Activated CD4-positive, alpha-beta T cell treated with anti-CD3 and anti-CD28 coated beads, Interleukin-2, amount 50 U/mL, for 48 hours (primary cell): Measurements from ENCODE around the gene TRIM41.
"Not testable (repeated sequence)": the region's sequence is repeated elsewhere in the genome, so short reads cannot be mapped to it uniquely, and the experiment has no call there.

Experiments
- DNase-seq, 2 experiments: peaks; one replicate each; pipeline ENCODE4 v3.0.0-alpha.2; 2020

TRIM41 gene

DNA sequence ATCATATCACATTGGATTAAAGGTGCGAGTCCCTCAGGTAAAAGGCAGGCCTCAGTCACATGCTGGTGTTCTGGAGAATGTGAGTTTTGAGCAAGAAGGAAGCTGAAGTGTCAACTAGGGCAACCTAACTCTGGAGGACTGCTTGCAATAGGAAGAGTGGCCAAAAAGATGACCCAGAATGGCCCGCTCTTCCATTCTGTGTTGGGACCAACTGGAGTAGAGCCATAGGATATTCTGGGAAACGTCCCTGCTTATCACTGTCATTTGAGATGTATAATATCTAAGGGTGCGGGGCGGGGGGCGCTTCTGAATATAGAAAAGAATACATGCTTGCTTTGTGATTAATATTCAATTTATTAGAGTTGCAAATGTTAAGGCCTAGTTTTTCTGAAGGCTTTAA, 11.0 kb upstream of the TRIM41 start:
- no peak for DNase-seq

DNA sequence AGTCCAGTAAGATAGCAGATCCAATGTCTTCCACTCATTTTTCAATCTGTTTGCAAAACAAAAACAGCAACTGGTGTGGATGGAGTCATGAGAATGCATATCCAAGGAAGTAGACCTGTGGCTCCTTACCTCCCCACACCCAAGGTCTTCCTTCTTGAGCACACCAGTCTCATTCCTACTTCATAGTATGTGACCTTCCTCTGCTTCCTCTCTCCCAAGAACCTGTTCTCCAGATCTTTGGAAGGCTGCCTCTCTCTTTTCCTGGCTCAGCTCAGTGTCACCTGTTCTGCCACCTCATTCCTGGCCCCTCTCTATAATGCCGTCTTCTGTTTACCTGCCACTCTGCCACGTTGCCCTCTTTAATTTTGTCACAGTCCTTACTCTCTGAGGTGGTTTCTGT, 10.1 kb upstream of the TRIM41 start:
- no peak for DNase-seq

GRCh38 chr5:181214249-181214648, 8.8 kb upstream of the TRIM41 start:
- DNase-seq: not testable (repeated sequence)

GRCh38 chr5:181215997-181216989, 6.8 kb upstream of the TRIM41 start:
- peak in 1 of 2 experiments; percentile 51 for DNase-seq

GRCh38 chr5:181217111-181217802, 5.8 kb upstream of the TRIM41 start:
- peak; percentile 73 to 78 for DNase-seq

GRCh38 chr5:181217803-181218062, 5.3 kb upstream of the TRIM41 start:
- DNase-seq: peak; percentile 37 to 49

DNA sequence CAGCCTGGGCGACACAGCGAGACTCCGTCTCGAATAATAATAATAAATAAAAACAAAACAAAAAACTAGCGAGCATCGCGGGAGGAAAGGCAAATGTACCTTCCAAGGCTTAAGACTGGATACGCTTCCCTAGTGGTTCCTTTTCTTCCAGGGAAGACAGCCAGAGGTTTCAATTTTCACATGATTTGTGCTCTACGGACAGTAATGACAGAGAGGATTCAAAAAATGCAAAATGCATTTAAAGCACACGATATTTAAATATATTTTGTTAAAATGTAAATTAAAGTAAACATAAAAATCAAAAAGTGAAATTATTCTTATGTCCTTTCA, 4.3 kb upstream of the TRIM41 start:
- DNase-seq: no peak

GRCh38 chr5:181219262-181220177, 3.6 kb upstream of the TRIM41 start:
- DNase-seq: no peak

DNA sequence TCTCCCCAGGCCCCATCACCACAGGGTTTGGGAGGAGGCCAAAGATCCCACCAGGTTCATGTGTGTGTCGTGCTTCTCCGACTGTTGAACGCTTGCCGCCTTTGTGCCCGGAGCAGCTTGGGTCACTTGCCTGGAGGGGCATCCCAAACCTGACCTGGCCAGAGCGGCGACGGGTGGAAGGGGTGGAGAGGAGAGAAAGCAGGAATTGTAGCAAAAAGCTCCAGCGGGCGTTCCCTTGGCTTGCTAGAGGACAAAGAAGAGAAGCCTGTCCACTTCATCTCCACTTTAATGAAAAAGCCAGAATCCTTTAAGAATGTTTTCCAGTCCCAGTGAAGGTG, 2.9 kb upstream of the TRIM41 start:
- DNase-seq: no peak

DNA sequence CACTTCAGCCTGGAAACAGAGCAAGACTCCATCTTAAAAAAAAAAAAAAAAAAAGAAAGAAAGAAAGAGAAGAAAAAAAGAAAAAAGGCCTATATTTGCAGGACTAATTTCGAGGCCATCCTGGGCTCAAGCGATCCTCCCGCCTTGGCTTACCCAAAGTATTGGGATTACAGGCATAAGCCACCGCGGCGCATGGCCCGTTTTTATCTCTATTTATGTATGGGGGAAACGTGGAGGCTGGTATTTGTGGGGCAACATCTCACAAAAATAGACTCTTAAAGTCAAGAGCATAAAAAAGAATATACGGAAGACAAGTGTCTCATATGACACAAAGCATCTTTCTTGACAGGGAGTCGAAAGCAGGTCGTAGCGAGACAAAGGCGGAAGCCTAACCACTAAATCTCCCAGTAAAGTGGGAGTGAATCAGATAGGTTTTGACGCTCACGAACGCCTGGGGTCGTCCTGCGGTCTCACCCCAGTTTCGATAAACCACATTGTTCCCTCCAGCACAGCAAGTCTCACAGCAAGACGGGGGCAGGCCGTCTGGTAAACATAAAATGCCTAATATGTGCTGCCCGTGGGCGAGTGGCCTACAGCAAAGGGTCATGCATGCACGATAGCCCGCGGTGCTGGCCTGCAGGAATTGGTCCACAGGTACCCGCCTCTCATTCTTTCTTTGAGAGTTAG, 1.8 kb upstream of the TRIM41 start:
- DNase-seq: no peak

DNA sequence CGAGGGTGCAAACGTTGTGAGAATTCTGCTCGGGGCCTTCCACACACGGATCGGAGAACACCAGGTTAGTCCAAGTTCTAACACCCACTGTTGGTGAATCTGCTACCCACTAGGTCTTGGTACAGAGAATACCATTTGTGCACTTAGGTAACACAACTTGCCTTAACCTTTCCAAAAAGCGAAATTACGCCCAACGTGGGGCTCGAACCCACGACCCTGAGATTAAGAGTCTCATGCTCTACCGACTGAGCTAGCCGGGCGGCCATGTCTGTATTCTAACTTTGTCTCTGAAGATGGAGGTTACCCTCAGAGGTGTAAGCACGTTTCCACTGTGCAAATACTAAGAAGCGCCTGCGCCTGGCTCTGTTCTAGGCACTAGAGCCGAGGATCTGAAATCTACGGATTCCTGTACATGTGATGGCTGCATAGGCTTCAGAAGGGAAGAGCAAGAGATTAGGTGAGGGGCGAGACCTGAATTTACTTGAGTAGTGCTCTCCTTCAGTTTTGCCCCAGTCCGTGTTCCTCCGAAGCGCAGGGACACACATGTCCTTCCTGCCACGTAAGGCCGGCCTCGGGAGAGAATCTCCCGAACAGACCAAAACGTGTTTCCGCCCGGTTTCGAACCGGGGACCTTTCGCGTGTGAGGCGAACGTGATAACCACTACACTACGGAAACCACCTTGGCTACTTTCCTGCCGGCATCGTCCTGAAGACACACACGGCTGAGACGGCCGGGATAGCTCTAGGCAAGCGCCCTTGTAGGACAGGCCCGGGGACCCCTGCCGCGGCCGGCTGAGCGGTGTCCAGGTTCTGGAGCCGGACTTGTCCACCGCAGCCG, 1.1 kb upstream of the TRIM41 start:
- peak; percentile 98 for DNase-seq

DNA sequence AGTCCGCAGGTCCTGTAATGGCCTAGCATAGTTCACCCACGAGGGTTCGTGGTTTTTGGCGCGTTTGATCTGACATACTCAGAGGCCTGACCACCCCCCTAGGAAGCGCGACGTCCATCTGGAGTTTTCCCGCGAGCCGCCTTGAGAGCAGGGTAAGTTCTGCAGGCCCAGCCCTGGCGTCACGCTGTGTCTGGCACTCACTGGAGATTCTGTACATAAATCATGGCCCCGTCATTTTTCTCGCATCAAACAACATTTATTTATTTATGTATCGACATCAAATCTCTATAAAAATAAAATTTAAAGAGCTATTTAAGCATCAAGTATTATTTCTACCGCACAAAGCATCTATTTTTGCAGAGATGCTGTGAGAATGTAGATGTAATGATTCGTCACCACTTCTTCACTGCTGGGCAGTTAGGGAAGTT, 437 bp upstream of the TRIM41 start:
- no peak for DNase-seq

DNA sequence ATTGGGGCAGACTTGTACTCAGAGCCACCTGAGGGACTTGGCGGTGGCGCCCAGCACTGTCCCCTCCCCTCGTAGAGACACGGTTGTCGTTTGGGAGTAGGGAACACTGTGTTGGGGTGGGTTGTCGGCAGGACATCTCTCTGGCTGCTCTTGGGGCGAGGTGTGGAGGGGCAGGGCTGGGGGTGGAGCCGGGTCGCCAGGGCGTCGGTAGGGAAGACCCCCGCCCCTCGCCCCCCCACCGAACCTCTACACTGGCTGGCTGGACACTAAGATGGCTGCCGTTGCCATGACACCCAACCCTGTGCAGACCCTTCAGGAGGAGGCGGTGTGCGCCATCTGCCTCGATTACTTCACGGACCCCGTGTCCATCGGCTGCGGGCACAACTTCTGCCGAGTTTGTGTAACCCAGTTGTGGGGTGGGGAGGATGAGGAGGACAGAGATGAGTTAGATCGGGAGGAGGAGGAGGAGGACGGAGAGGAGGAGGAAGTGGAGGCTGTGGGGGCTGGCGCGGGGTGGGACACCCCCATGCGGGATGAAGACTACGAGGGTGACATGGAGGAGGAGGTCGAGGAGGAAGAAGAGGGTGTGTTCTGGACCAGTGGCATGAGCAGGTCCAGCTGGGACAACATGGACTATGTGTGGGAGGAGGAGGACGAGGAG, 778 bp downstream of the TRIM41 start:
- DNase-seq: peak in 1 of 2 experiments; percentile 65

DNA sequence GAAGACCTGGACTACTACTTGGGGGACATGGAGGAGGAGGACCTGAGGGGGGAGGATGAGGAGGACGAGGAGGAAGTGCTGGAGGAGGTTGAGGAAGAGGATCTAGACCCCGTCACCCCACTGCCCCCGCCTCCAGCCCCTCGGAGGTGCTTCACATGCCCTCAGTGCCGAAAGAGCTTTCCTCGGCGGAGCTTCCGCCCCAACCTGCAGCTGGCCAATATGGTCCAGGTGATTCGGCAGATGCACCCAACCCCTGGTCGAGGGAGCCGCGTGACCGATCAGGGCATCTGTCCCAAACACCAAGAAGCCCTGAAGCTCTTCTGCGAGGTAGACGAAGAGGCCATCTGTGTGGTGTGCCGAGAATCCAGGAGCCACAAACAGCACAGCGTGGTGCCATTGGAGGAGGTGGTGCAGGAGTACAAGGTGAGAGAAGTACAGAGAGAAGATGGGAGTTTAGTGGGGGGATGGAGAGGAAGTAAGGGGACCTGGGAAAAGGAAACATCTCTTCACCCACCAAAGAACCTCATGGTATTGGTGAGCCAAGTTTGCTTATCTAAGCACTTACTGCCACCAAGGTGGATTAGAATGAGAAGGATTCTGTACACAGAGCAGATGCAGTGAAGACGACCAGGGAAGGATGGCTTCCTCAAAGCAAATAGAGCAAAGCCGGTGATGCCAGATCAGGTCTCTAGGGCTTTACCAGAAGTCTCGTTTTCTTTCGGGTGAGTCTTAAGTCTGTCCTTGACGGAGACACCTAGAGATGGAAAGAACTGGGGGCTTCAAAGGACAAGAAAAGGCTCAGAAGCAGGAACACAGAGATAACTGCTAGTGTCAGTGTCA, 1.5 kb downstream of the TRIM41 start:
- no peak for DNase-seq

- DNase-seq: no peak
These were observed 6.9 kb downstream of the TRIM41 start for GRCh38 chr5:181229996-181230395.

DNA sequence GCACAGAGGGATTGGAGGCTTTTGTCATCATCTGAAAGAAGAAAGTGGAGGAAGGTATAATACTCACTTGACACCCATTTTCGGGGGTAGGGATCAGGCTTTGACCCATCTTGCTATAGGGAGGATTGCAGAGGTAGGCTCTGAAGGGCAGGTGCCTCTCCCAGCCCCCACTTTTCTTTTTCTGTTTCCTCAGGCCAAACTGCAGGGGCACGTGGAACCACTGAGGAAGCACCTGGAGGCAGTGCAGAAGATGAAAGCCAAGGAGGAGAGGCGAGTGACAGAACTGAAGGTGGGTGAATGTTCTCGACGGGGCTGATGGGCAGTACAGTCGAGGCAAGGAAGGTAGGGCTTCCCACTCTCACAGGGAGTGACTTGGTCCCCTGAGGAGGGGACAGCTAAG, 7.5 kb downstream of the TRIM41 start:
- DNase-seq: no peak

GRCh38 chr5:181231432-181231831, 8.4 kb downstream of the TRIM41 start:
- peak in 1 of 2 experiments; percentile 3 for DNase-seq

GRCh38 chr5:181232593-181232992, 9.5 kb downstream of the TRIM41 start:
- peak in 1 of 2 experiments; percentile 3 for DNase-seq

GRCh38 chr5:181233088-181233800, 10.2 kb downstream of the TRIM41 start:
- no peak for DNase-seq
